Osteocyte (in vitro differentiated cells): ENCODE data around the gene VEGFA. TPM values are rescaled to one million over a fixed set of nuclear protein-coding genes. Genes with fewer than 3 reads are reported as not detected.
A peak's percentile ranks its signal among the peaks of the same experiment; 100 is the strongest.

Experiments
- DNase-seq: peaks from one replicate; pipeline ENCODE4 v3.0.0; 2021; ENCODE audit warnings: mixed read lengths; ENCODE audit not compliant: unreplicated experiment; ENCODE audit errors: extremely low spot score
- H3K27ac Mint-ChIP-seq: one replicate; pipeline ENCODE4 v1.8.0; 2021; ENCODE audit warnings: mild to moderate bottlenecking, mixed read lengths; ENCODE audit not compliant: unreplicated experiment
- H3K27me3 Mint-ChIP-seq: one replicate; pipeline ENCODE4 v1.8.0; 2021; ENCODE audit warnings: mixed read lengths; ENCODE audit not compliant: unreplicated experiment
- H3K36me3 Mint-ChIP-seq: one replicate; pipeline ENCODE4 v1.8.0; 2021; ENCODE audit warnings: mixed read lengths; ENCODE audit not compliant: unreplicated experiment
- H3K4me1 Mint-ChIP-seq: one replicate; pipeline ENCODE4 v1.8.0; 2021; ENCODE audit warnings: mixed read lengths; ENCODE audit not compliant: unreplicated experiment
- H3K4me3 Mint-ChIP-seq: one replicate; pipeline ENCODE4 v1.8.0; 2021; ENCODE audit warnings: mild to moderate bottlenecking, moderate library complexity, mixed read lengths; ENCODE audit not compliant: unreplicated experiment
- H3K9me3 Mint-ChIP-seq: one replicate; pipeline ENCODE4 v1.8.0; 2021; ENCODE audit warnings: mixed read lengths; ENCODE audit not compliant: unreplicated experiment
- long read RNA-seq: library from polyadenylated mRNA; unstranded; transcript quantifications from one replicate; pipeline ENCODE4 v2.0.0, GENCODE V29; 2021
- total RNA-seq: library from RNA; stranded (reverse); gene quantifications from 2 replicates; pipeline ENCODE4 v1.2.1, GENCODE V29; 2021
- TF ChIP-seq, protein P1 (sequence below): fragments of 200-600 bp; sonication (generic); IDR thresholded peaks from 2 replicates; pipeline ENCODE4 v1.5.0; 2021; ENCODE audit warnings: antibody characterized with exemption, mild to moderate bottlenecking, moderate library complexity

VEGFA gene
- 59.5 and 69.7 TPM in 2 replicates for total RNA-seq
- long read RNA-seq, partial matches to known transcripts: 0 of 1 reads
- long read RNA-seq, other reads (novel, unspliced or antisense): 1 of 1 reads

DNA sequence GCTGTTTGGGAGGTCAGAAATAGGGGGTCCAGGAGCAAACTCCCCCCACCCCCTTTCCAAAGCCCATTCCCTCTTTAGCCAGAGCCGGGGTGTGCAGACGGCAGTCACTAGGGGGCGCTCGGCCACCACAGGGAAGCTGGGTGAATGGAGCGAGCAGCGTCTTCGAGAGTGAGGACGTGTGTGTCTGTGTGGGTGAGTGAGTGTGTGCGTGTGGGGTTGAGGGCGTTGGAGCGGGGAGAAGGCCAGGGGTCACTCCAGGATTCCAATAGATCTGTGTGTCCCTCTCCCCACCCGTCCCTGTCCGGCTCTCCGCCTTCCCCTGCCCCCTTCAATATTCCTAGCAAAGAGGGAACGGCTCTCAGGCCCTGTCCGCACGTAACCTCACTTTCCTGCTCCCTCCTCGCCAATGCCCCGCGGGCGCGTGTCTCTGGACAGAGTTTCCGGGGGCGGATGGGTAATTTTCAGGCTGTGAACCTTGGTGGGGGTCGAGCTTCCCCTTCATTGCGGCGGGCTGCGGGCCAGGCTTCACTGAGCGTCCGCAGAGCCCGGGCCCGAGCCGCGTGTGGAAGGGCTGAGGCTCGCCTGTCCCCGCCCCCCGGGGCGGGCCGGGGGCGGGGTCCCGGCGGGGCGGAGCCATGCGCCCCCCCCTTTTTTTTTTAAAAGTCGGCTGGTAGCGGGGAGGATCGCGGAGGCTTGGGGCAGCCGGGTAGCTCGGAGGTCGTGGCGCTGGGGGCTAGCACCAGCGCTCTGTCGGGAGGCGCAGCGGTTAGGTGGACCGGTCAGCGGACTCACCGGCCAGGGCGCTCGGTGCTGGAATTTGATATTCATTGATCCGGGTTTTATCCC, at the start of gene VEGFA:
Gene VEGFA, plus strand, starts transcription at position 686 of the 846 bp plus-strand sequence.
- Mint-ChIP-seq H3K4me3 (peak within 1 kb of the TSS; percentile 85), H3K36me3 (no peaks in the 10 kb centered on the region), H3K9me3 (no peaks in the 10 kb centered on the region), H3K27me3 (peaks cover 7% of the 10 kb centered on the region), H3K27ac (peak within 1 kb of the TSS; percentile 87), H3K4me1 (peaks cover 34% of the 10 kb centered on the region)
- peak; percentile 95 for DNase-seq
- TF ChIP-seq, protein P1, sequence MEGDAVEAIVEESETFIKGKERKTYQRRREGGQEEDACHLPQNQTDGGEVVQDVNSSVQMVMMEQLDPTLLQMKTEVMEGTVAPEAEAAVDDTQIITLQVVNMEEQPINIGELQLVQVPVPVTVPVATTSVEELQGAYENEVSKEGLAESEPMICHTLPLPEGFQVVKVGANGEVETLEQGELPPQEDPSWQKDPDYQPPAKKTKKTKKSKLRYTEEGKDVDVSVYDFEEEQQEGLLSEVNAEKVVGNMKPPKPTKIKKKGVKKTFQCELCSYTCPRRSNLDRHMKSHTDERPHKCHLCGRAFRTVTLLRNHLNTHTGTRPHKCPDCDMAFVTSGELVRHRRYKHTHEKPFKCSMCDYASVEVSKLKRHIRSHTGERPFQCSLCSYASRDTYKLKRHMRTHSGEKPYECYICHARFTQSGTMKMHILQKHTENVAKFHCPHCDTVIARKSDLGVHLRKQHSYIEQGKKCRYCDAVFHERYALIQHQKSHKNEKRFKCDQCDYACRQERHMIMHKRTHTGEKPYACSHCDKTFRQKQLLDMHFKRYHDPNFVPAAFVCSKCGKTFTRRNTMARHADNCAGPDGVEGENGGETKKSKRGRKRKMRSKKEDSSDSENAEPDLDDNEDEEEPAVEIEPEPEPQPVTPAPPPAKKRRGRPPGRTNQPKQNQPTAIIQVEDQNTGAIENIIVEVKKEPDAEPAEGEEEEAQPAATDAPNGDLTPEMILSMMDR: peak; percentile 98

DNA sequence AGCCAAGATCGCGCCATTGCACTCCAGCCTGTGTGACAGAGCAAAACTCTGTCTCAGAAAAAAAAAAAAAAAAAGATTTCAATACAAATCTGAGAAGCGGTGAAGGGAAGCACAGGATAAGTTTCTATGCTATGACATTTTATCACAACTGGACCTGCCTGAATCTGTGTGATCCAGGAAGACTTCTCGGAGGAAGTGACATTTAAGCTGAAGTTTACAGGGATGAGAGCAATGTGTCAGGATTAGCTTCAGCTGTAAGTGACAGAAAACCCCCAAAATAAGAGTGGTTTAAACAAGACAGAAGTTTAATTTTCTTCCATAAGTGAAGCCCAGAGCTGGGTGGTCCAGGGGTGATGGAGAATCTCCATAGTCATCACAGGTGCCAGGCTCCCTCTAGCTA, 49.0 kb upstream of the VEGFA start:
- DNase-seq: no peak
- Mint-ChIP-seq H3K4me3 (no peak overlapping the region), H3K27me3 (peaks cover 3% of the 10 kb centered on the region), H3K4me1 (peaks cover 56% of the 10 kb centered on the region), H3K27ac (no peak overlapping the region), H3K36me3 (no peaks in the 10 kb centered on the region), H3K9me3 (no peaks in the 10 kb centered on the region)
- TF ChIP-seq, protein P1: no peak

DNA sequence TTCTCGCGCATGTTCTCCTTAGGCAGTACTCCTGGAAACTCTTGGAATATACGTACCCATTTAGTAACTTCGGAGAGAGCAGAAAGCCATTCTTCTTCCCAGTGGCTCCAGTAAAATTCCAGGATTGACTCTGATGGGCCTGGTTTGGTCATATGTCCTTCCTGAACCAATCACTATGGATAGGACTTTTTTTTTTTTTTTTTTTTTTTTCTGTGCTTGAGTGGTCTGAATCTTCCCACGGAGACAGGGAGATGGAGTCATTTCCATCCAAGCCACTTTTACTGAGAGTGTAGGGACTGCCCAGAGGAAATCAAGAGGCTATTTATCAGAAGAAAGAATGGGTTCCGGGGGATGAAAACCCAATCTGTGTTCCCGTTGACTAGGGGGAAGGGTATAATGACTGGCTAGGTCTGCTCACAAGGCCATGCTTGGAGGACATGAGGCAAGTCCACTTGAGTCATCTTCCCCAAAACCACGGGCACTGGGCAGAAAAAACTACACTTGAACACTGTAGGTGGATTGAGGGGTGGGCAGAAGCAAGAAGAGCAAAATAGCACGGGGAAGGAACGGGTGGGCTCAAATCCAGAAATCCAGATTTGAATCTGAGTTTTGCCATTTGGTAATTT, 47.0 kb upstream of the VEGFA start:
- no peak overlapping the region for H3K27ac Mint-ChIP-seq
- peaks cover 7% of the 10 kb centered on the region for H3K27me3 Mint-ChIP-seq
- H3K4me1 Mint-ChIP-seq: peaks cover 37% of the 10 kb centered on the region
- no peaks in the 10 kb centered on the region for H3K36me3 Mint-ChIP-seq
- TF ChIP-seq, protein P1: no peak
- H3K9me3 Mint-ChIP-seq: no peaks in the 10 kb centered on the region
- DNase-seq: no peak
- no peak overlapping the region for H3K4me3 Mint-ChIP-seq

DNA sequence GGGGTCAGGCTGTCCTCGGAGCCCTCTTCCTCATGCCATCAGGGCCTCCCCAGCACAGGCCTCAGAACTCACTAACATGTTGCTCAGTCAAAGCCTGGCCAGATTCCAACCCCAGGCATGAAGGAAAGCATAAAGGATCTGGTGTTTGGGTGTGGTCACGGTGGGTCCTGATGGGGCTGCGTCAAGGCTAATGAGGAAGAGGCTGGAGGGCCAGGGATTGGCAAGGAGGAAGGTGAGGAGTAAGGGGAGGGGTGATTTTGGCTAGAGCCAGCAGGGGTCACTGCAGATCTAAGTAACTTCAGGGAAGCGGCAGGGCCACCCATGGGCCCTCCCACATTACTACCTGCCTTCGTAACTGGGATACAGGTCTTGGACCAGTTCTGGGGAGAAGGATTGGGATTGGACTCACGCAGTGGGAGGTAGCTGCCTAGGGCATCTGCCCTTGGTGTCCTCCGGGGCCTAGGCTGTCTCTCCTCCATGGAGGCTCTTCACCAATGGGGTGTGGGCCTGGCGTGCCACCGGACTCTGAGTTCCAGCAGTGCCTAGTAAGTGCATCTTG, 46.2 kb upstream of the VEGFA start:
- no peak for DNase-seq
- Mint-ChIP-seq H3K9me3 (no peaks in the 10 kb centered on the region), H3K36me3 (no peaks in the 10 kb centered on the region), H3K27ac (no peak overlapping the region), H3K4me1 (peaks cover 31% of the 10 kb centered on the region), H3K4me3 (no peak overlapping the region), H3K27me3 (peaks cover 8% of the 10 kb centered on the region)
- TF ChIP-seq, protein P1: peak; percentile 55

DNA sequence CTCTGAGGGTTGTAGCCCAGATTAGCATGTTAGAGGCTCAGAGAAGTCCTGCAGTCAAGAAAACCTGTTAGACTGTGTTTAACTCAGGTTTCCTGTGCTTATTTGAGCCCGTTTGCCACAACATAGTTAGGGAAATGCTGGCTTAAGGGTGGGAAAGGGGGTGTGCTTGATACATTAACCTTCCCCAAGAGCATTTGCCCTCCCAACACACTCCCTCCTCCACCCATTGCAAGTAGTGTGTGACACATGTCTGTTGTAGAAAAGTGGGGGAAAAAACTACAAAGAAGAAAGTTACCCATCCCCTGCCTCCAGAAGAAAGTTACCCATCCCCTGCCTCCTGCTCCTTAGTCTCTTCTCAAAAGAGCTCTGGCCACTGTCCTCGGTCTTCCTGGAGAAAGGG, 45.7 kb upstream of the VEGFA start:
- no peak overlapping the region for H3K27ac Mint-ChIP-seq
- DNase-seq: no peak
- peaks cover 9% of the 10 kb centered on the region for H3K27me3 Mint-ChIP-seq
- H3K4me1 Mint-ChIP-seq: peaks cover 31% of the 10 kb centered on the region
- no peaks in the 10 kb centered on the region for H3K36me3 Mint-ChIP-seq
- TF ChIP-seq, protein P1: no peak
- no peaks in the 10 kb centered on the region for H3K9me3 Mint-ChIP-seq
- no peak overlapping the region for H3K4me3 Mint-ChIP-seq
